HCT116 (cell line): ENCODE measurements around the gene TEX264. TPM values are rescaled to one million over a fixed set of nuclear protein-coding genes. Genes with fewer than 3 reads are reported as not detected.

ENCODE experiments used
- ATAC-seq: fragments of 200-7000 bp; cut with Tn5 transposase; 2 replicates; pipeline ENCODE4 v1.9.1; 2020; ENCODE audit warnings: mild to moderate bottlenecking, moderate library complexity
- BruUV-seq: library from RNA; stranded (reverse); fragments of 400-500 nt; replicated peaks from 2 replicates; lab custom pipeline; 2021; lab: Mats Ljungman, UMichigan
- CTCF ChIA-PET: fragments of 300-600 bp; sonication (Branson Sonifier 250); formaldehyde crosslinking; loops from one replicate; lab custom pipeline; 2021; ENCODE audit warnings: antibody characterized with exemption; lab: Charles Lee
- POLR2A ChIA-PET: fragments of 300-600, 350-600 bp; sonication (Branson Sonifier 250); formaldehyde crosslinking; loops from one replicate; lab custom pipeline; 2021; ENCODE audit warnings: antibody characterized with exemption; lab: Charles Lee
- RAD21 ChIA-PET, 2 experiments: fragments of 300-600 bp; sonication (Branson Sonifier 250); formaldehyde crosslinking; loops; one replicate each; lab custom pipeline; 2023; ENCODE audit warnings: low total read pairs in 2 of 2; ENCODE audit not compliant: uncharacterized antibody in 2 of 2, unreplicated experiment in 2 of 2, low non-redundant PET in 1 of 2; lab: Charles Lee
- DNase-seq: peaks from one replicate; pipeline ENCODE4 v3.0.0-alpha.2; 2010; ENCODE audit warnings: low read depth, low spot score
- H2AFZ ChIP-seq: fragments of 200-600 bp; shearing (Covaris generic), sonication (generic); 2 replicates; pipeline ENCODE4 v1.6.1; 2017; ENCODE audit warnings: low read depth, mixed run types, mixed read lengths, antibody characterized with exemption, low read length; ENCODE audit not compliant: poor library complexity, severe bottlenecking
- H3K27ac ChIP-seq: 2 replicates; pipeline ENCODE4 v1.5.1; 2012; ENCODE audit warnings: low read depth, low read length
- H3K27me3 ChIP-seq: fragments of 200-600 bp; sonication (generic); 2 replicates; pipeline ENCODE4 v1.6.1; 2016; ENCODE audit warnings: mixed run types, low read length, mixed read lengths; ENCODE audit not compliant: insufficient read depth
- H3K36me3 ChIP-seq, 2 experiments: fragments of 200-500 bp in 1 of 2; fragments of 200-600 bp in 1 of 2; sonication (Bioruptor generic) in 1 of 2; sonication (generic) in 1 of 2; 2 replicates each; pipeline versions ENCODE4 v1.5.1 to v1.6.1; 2014 to 2016; ENCODE audit warnings: low read length in 2 of 2, inconsistent platforms in 1 of 2, mixed read lengths in 1 of 2, mixed run types in 1 of 2; ENCODE audit not compliant: insufficient read depth in 2 of 2, control insufficient read depth in 1 of 2
- H3K4me1 ChIP-seq, 2 experiments: fragments of 200-600 bp in 1 of 2; sonication (generic) in 1 of 2; 2 replicates each; pipeline versions ENCODE4 v1.5.1 to v1.6.1; 2012 to 2017; ENCODE audit warnings: low read length in 2 of 2, inconsistent platforms in 1 of 2, mild to moderate bottlenecking in 1 of 2, mixed read lengths in 1 of 2, mixed run types in 1 of 2, moderate library complexity in 1 of 2; ENCODE audit not compliant: insufficient read depth in 2 of 2, control insufficient read depth in 1 of 2
- H3K4me2 ChIP-seq: fragments of 200-600 bp; sonication (generic); 2 replicates; pipeline ENCODE4 v1.6.1; 2017; ENCODE audit warnings: mixed run types, low read length, mixed read lengths
- H3K4me3 ChIP-seq, 2 experiments: fragments of 200-600 bp in 1 of 2; sonication (generic) in 1 of 2; replicated peaks in 1 of 2; 2 replicates each; pipeline ENCODE4 v1.5.1; 2011 to 2016; ENCODE audit warnings: low read length in 2 of 2, control low read depth in 1 of 2, low read depth in 1 of 2, mild to moderate bottlenecking in 1 of 2, mixed read lengths in 1 of 2, mixed run types in 1 of 2
- H3K79me2 ChIP-seq: fragments of 200-600 bp; sonication (generic); 2 replicates; pipeline ENCODE4 v1.6.1; 2017; ENCODE audit warnings: mild to moderate bottlenecking, mixed run types, low read length, moderate library complexity, mixed read lengths; ENCODE audit not compliant: insufficient read depth
- H3K9ac ChIP-seq: fragments of 200-600 bp; sonication (generic); 2 replicates; pipeline ENCODE4 v1.6.1; 2016; ENCODE audit warnings: low read length, mixed read lengths
- H3K9me2 ChIP-seq: fragments of 200-600 bp; sonication (generic), shearing (Covaris generic); 2 replicates; pipeline ENCODE4 v1.6.1; 2017; ENCODE audit warnings: mixed run types, mild to moderate bottlenecking, moderate library complexity; ENCODE audit not compliant: insufficient read depth
- H3K9me3 ChIP-seq, 2 experiments: fragments of 200-500 bp in 1 of 2; fragments of 200-600 bp in 1 of 2; sonication (Bioruptor generic) in 1 of 2; sonication (generic) in 1 of 2; 2 replicates each; pipeline ENCODE4 v1.6.1; 2014 to 2017; ENCODE audit warnings: low read length in 2 of 2, mixed read lengths in 2 of 2, inconsistent platforms in 1 of 2, low read depth in 1 of 2, mild to moderate bottlenecking in 1 of 2, mixed run types in 1 of 2, moderate library complexity in 1 of 2; ENCODE audit not compliant: control insufficient read depth in 1 of 2, insufficient read depth in 1 of 2
- H4K20me1 ChIP-seq: fragments of 200-600 bp; sonication (generic), shearing (Covaris generic); 2 replicates; pipeline ENCODE4 v1.6.1; 2017; ENCODE audit warnings: mixed run types, mild to moderate bottlenecking, moderate library complexity; ENCODE audit not compliant: insufficient read depth
- ATF3 ChIP-seq: IDR thresholded peaks from 2 replicates; pipeline ENCODE4 v1.6.1; 2012
- CEBPB ChIP-seq: IDR thresholded peaks from 2 replicates; pipeline ENCODE4 v1.6.1; 2012; ENCODE audit warnings: low read depth
- EGR1 ChIP-seq: IDR thresholded peaks from 2 replicates; pipeline ENCODE4 v1.6.1; 2012; ENCODE audit warnings: low read depth
- ELF1 ChIP-seq: IDR thresholded peaks from 2 replicates; pipeline ENCODE4 v1.6.1; 2012; ENCODE audit warnings: low read depth, borderline replicate concordance
- EZH2 ChIP-seq: fragments of 200-600 bp; sonication (generic); IDR thresholded peaks from 2 replicates; pipeline ENCODE4 v1.6.1; 2017; ENCODE audit warnings: antibody characterized with exemption, mixed run types
- EZH2phosphoT487 ChIP-seq: fragments of 200-600 bp; IDR thresholded peaks from 2 replicates; pipeline ENCODE4 v1.6.1; 2018; ENCODE audit warnings: antibody characterized with exemption, borderline replicate concordance
- FOSL1 ChIP-seq: IDR thresholded peaks from 2 replicates; pipeline ENCODE4 v1.6.1; 2012; ENCODE audit warnings: low read depth
- JUND ChIP-seq: IDR thresholded peaks from 2 replicates; pipeline ENCODE4 v1.6.1; 2012
- POLR2AphosphoS5 ChIP-seq: IDR thresholded peaks from 2 replicates; pipeline ENCODE4 v1.6.1; 2011; ENCODE audit warnings: mild to moderate bottlenecking, low read depth, low read length, moderate library complexity
- REST ChIP-seq: IDR thresholded peaks from 2 replicates; pipeline ENCODE4 v1.6.1; 2012; ENCODE audit warnings: low read depth
- SIN3A ChIP-seq: IDR thresholded peaks from 2 replicates; pipeline ENCODE4 v1.6.1; 2012; ENCODE audit warnings: low read depth
- SRF ChIP-seq: IDR thresholded peaks from 2 replicates; pipeline ENCODE4 v1.6.1; 2012; ENCODE audit warnings: low read depth
- ZBTB33 ChIP-seq: IDR thresholded peaks from 2 replicates; pipeline ENCODE4 v1.6.1; 2011; ENCODE audit warnings: mild to moderate bottlenecking, low read length, moderate library complexity; ENCODE audit not compliant: insufficient replicate concordance; ENCODE audit errors: extremely low read depth
- ZFX ChIP-seq: fragments of 450-650 bp; IDR thresholded peaks from 2 replicates; pipeline ENCODE4 v1.6.1; 2017
- ZNF274 ChIP-seq: fragments of 200-500 bp; sonication (Bioruptor generic); IDR thresholded peaks from 2 replicates; pipeline ENCODE4 v1.6.1; 2014; ENCODE audit warnings: mild to moderate bottlenecking, low read depth, low read length, inconsistent platforms
- intact Hi-C: fragments of 100-400 bp; cut with micrococcal nuclease; formaldehyde crosslinking; loops from 2 replicates; pipeline ENCODE4 v1.10.0; 2022
- total RNA-seq: library from RNA; stranded (reverse); gene quantifications from one replicate; pipeline ENCODE4 v1.2.1, GENCODE V29; 2021; ENCODE audit not compliant: unreplicated experiment

The TEX264 gene
- total RNA-seq, 1 experiment from 2014 or later, result 36.0 TPM

GRCh38 chr3:51734572-51734907, 63.5 kb downstream of the TEX264 start:
- ATAC-seq, result no peak
- no TSS peak for BruUV-seq
- Histone ChIP-seq H3K79me2 (no peaks in the 10 kb centered on the region), H3K27me3 (0 out of 2 replicates have a peak, but pooled peaks cover 6% of the 10 kb centered on the region), H3K9me2 (no peaks in the 10 kb centered on the region), H3K9me3 (no peaks in the 10 kb centered on the region), H3K4me3 (no peak overlapping the region), H3K9ac (no peak overlapping the region), H3K4me1 (no peaks in the 10 kb centered on the region), H3K4me2 (no peak overlapping the region), H3K27ac (no peak overlapping the region), H2AFZ (no peak overlapping the region), H4K20me1 (no peaks in the 10 kb centered on the region), H3K36me3 (no peaks in the 10 kb centered on the region)
- POLR2A ChIA-PET, result no interaction called here
- RAD21 ChIA-PET, result no interaction called here
- TF ChIP-seq FOSL1, result no peak
- no peak for TF ChIP-seq EGR1
- TF ChIP-seq EZH2, result no peak
- TF ChIP-seq SRF, result no peak
- TF ChIP-seq ZNF274, result no peak
- no peak for TF ChIP-seq ZFX
- no peak for TF ChIP-seq REST
- TF ChIP-seq CEBPB, result no peak
- no peak for TF ChIP-seq EZH2phosphoT487
- no peak for TF ChIP-seq POLR2AphosphoS5
- no peak for TF ChIP-seq ATF3
- no peak for TF ChIP-seq SIN3A
- TF ChIP-seq ZBTB33, result no peak
- no peak for TF ChIP-seq ELF1
- TF ChIP-seq JUND, result no peak
- intact Hi-C loops, result no loop called here
- DNase-seq, result no peak
- CTCF ChIA-PET, result no interaction called here
